ENCODE measurements around the gene NUDT8.
A peak's percentile ranks its signal among the peaks of the same experiment; 100 is the strongest.
"Not testable (repeated sequence)": the region's sequence is repeated elsewhere in the genome, so short reads cannot be mapped to it uniquely, and the experiment has no call there.

Gene NUDT8

DNA sequence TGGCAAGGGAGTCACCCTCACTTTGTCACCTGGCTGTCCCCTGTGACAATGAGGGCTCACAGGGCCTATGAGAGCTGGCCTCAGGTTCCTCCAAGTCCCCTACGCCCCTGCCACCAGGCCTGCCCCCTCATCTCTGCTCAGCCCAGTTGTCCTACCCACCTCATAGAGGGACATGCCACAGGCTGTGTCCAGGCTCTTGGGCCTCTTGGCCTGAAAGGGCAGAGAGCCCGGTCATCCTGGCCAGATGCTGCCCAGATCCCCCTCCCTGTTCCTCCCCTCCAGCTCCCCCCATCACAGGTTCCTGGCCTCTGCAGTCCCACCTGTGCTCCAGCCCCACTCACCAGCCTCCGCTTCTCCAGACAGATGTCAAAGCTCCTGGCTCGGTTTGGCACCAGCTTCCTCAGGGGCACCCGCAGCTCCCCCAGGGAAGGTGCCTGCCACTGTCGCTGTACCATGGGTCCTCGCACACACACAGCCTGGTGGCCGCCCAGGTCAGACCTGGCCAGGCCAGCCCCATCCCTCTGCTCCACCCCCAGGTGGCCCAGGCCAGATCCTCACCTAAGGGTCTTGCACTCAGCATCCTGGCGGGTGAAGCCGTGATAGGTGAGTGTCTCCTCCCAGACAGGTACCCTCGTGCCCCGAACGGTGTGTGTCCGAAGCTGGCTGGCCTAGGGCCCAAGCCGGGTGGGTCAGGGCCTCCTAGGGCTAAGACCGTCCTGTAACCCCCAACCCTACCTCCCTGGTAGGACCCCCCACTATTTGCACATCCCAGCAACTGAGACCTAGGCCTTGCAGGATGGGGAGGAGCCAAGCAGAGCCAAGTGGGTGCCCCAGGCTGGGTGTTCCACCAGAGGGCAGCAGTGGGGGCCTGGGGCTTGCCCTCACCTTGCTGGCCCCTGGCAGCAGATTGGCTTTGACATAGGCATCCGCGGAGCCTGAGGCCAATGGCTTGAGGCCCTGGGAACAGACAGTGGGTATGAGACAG, 14.7 kb downstream of the NUDT8 start:
- DNase-seq (ENCODE audit: insufficient read length, low spot score), result peak; percentile 61
- no peak for FAIRE-seq

GRCh38 chr11:67613960-67614715, 15.6 kb downstream of the NUDT8 start:
- peak; percentile 83 for FAIRE-seq
- DNase-seq (ENCODE audit: insufficient read length, low spot score), result peak; percentile 69

GRCh38 chr11:67613313-67613959, 16.3 kb downstream of the NUDT8 start:
- FAIRE-seq (peak; percentile 36), DNase-seq (ENCODE audit: insufficient read length, low spot score) (no peak)

DNA sequence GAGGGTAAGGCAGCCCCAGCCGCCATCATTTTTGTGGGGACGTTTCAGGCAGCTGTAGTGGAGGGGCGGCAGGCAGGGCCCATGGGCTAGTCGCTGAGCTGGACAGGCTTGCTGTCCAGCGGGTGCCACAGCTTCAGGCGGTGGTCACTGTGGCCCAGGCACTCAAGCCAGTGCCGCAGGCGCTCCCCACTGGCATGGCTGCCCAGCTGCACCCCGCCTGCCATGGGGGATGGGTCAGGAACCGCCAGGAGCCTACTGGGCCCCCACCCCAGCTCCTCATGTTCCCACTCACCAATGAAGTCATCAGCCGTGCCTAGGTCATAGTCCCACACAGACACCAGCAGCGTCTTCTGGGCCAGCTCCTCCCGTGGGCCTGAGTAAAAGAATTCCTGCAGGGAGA, 17.0 kb downstream of the NUDT8 start:
- no peak for FAIRE-seq
- DNase-seq (ENCODE audit: insufficient read length, low spot score), result no peak

DNA sequence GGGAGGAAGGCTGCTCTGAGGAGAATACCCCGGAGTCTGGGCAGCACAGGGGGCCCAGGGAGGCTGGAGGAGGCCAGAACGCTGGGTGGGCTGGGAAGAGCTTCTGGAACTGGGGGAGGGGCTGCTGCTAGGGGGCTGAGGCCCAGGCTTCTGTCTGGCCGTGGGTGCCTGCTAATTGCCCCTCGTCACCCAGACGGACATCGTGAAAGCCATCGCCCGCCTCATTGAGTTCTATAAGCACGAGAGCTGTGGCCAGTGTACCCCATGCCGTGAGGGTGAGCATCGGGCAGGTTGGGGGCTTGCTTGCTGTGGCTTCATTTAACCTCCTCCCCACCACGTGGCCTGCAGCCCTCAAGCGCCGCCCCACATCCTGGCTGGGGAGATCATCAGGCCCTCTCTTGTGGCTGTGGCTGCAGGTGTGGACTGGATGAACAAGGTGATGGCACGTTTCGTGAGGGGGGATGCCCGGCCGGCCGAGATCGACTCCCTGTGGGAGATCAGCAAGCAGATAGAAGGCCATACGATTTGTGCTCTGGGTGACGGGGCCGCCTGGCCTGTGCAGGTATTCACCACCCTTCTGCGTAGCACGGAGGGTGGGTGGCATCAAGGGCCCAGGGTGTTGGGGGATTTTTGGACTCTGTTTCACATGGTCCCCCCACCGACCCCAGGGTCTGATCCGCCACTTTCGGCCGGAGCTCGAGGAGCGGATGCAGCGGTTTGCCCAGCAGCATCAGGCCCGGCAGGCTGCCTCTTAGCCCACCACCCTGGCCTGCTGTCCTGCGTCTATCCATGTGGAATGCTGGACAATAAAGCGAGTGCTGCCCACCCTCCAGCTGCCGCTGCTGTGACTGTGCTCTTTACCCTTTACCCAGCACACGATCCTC, 17.8 kb downstream of the NUDT8 start:
- DNase-seq (ENCODE audit: insufficient read length, low spot score) (no peak), FAIRE-seq (no peak)

- DNase-seq (ENCODE audit: insufficient read length, low spot score), result no peak
- no peak for FAIRE-seq
These were observed 18.6 kb downstream of the NUDT8 start for GRCh38 chr11:67611165-67611564.

- no peak for FAIRE-seq
- no peak for DNase-seq (ENCODE audit: insufficient read length, low spot score)
These were observed 19.4 kb downstream of the NUDT8 start for GRCh38 chr11:67610302-67610868.

DNA sequence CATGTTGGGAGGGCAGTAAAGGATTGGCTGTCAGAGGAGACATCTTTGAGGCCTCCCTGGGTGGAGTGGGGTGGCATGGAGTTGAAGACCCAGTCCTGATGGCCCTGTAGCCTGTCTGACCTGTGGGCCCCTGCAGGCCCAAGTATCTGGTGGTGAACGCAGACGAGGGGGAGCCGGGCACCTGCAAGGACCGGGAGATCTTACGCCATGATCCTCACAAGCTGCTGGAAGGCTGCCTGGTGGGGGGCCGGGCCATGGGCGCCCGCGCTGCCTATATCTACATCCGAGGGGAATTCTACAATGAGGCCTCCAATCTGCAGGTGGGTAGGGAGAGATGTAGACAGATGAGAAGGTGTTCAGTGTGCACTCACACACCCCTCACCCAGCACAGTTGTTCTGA, 20.4 kb downstream of the NUDT8 start:
- DNase-seq (ENCODE audit: insufficient read length, low spot score) (no peak), FAIRE-seq (no peak)

DNA sequence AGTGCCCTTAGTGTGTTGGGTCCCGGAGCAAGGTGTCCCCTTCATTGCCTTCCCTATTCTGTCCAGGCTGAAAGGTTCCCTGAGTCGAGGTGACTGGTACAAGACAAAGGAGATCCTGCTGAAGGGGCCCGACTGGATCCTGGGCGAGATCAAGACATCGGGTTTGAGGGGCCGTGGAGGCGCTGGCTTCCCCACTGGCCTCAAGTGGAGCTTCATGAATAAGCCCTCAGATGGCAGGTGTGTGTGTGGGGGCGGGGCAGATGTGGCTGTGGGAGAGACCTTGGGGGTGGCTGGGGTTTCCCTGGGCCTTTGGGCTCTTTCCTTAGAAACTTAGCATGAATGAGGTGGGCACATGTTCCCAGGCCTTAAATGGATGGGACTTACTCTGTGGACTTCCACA, 21.3 kb downstream of the NUDT8 start:
- FAIRE-seq, result no peak
- no peak for DNase-seq (ENCODE audit: insufficient read length, low spot score)

DNA sequence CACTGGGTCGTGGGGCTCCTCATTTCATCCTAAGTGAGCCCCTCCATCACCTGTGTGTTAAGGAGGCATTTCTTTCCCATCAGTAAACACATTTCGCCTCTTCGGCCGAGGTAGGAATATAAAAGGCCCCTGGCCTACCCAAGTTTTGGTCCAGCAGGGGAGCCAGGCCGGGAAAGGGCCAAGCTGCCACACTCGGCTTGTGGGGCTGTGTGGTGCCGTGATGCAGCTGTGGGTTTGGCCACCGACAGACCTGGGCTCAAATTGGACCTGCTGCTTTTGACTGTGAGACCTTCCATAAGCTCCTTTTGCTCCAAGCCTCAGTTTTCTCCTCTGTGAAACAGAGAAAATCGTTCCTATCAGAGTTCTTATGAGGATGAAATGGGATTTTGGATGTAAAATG, 22.2 kb downstream of the NUDT8 start:
- DNase-seq (ENCODE audit: insufficient read length, low spot score) (no peak), FAIRE-seq (no peak)

- DNase-seq (ENCODE audit: insufficient read length, low spot score) (peak; percentile 99), FAIRE-seq (peak; percentile 99)
These were observed 23.0 kb downstream of the NUDT8 start, which contains the start of gene NDUFV1 for GRCh38 chr11:67606492-67607295. Gene NDUFV1 (plus strand): TSS chr11:67606936. CDS start chr11:67607005, 69 bp downstream.

GRCh38 chr11:67606093-67606491, 23.6 kb downstream of the NUDT8 start:
- no peak for FAIRE-seq
- DNase-seq (ENCODE audit: insufficient read length, low spot score), result no peak

- FAIRE-seq, result no peak
- no peak for DNase-seq (ENCODE audit: insufficient read length, low spot score)
These were observed 24.3 kb downstream of the NUDT8 start for GRCh38 chr11:67605231-67606011.

- no peak for DNase-seq (ENCODE audit: insufficient read length, low spot score)
These were observed 24.9 kb downstream of the NUDT8 start for GRCh38 chr11:67604815-67605214.

GRCh38 chr11:67604119-67604518, 25.6 kb downstream of the NUDT8 start:
- not testable (repeated sequence) for FAIRE-seq

More at GRCh38 chr11:67604815-67605214, 24.9 kb downstream of the NUDT8 start:
- FAIRE-seq, result no peak

GRCh38 chr11:67601098-67601497, 28.6 kb downstream of the NUDT8 start:
- no peak for FAIRE-seq
- no peak for DNase-seq (ENCODE audit: insufficient read length, low spot score)

More at GRCh38 chr11:67604119-67604518, 25.6 kb downstream of the NUDT8 start:
- not testable (repeated sequence) for DNase-seq (ENCODE audit: insufficient read length, low spot score)

- no peak for FAIRE-seq
These were observed 29.3 kb downstream of the NUDT8 start for GRCh38 chr11:67600324-67601029.

More at GRCh38 chr11:67600324-67601029, 29.3 kb downstream of the NUDT8 start:
- no peak for DNase-seq (ENCODE audit: insufficient read length, low spot score)
